GM19043 (cell line): Measurements from ENCODE around the gene FOXP4.

Source experiments
- ATAC-seq: cut with Tn5 transposase; IDR thresholded peaks from one replicate; pipeline ENCODE4 v1.9.1; 2021; ENCODE audit warnings: low read depth; ENCODE audit not compliant: unreplicated experiment

FOXP4 gene

DNA sequence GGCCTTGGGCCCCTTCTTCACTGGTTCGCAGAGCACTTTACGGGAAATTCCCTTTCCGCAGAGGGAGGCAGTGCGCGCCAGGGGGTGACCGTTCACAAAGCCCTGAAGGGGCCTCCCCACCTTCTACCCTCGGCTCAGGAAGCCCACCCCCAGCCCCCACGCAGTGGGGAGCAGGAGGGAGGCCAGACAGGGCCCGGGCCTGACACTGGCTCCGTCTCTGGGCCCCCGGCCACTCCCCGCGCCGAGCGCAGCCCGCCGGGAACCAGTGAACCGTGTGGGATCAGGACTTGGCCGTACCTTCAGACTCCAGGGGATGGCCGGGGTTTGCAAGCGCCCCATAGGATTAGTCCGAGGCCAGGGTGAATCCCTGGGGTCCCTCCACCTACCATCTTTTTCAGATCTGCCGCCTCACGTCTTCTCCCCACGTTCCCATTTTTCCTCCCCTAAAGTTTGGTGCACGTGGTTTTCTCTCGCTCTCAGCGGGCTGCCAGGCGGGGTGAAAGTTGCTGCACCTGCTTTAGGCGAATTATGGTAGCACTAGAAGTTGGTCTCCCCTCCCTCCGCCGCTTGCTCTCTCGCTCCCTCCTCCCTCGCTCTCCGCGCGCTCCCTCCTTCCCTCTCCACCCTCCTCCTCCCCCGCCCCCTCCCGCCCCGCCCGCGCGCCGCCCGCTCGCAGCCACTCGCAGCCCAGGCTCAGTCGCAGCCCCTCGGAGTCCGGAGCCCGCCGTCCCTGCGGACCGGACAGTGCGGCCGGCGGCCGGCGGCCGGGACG, at the start of gene FOXP4:
Gene FOXP4 (plus strand): TSS at position 679 of the 772 bp plus-strand sequence. CDS start 19,380 bp downstream, outside the sequence.
- peak; percentile 70 for ATAC-seq

- no peak for ATAC-seq
Measured at GRCh38 chr6:41497573-41497972, 48.6 kb upstream of the FOXP4 start.

GRCh38 chr6:41497994-41498393, 48.2 kb upstream of the FOXP4 start:
- no peak for ATAC-seq

DNA sequence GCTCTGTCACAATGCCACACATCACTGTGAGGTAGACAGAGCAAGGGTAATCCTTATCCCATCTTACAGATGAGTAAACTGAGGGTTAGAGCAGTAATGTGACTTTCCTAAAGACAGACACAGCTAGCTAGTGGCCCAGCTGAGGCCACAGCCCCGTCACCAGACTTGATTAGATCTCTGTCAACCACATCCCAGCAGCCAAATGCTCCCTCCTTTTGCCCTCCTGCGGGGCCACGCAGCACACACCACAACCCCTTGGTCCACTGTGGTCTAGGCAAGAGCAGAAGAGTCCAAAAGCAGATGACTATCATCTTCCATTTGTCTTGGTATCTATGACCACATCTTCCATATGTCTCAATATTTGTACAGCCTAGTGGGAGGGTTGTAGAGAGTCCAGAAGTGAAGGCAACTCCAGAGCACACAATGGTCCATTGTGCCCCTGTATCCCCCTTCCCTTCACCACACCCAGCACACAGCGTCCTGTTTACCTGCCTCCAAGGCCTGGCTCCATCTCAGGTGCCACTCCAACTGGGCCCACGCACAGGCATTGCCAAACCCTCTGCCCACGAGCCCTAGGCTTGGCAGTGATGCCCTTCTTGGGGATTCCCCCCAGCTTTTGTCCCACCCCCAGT, 47.1 kb upstream of the FOXP4 start:
- no peak for ATAC-seq

DNA sequence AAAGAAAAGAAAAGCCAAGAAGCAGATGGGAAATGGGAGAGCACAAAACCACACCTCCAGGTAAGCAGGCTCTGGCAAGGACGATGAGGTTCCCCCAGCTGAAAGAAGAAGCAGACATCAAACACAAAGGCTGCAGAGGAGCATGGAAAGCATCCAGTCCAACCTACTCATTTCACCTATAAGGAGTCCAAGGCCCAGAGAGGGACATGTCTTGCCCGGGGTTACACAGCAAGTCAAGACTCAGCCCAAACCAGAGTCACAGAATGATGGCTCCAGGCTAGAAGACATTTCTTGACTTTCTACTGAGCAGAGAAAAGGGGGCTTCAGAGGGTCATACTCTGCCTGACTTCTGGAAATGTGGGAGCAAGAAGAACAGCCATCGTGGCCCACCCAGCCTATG, 45.6 kb upstream of the FOXP4 start:
- no peak for ATAC-seq

- ATAC-seq = no peak
Measured at GRCh38 chr6:41502566-41502916, 43.6 kb upstream of the FOXP4 start.

GRCh38 chr6:41502917-41503671, 43.1 kb upstream of the FOXP4 start:
- no peak for ATAC-seq

DNA sequence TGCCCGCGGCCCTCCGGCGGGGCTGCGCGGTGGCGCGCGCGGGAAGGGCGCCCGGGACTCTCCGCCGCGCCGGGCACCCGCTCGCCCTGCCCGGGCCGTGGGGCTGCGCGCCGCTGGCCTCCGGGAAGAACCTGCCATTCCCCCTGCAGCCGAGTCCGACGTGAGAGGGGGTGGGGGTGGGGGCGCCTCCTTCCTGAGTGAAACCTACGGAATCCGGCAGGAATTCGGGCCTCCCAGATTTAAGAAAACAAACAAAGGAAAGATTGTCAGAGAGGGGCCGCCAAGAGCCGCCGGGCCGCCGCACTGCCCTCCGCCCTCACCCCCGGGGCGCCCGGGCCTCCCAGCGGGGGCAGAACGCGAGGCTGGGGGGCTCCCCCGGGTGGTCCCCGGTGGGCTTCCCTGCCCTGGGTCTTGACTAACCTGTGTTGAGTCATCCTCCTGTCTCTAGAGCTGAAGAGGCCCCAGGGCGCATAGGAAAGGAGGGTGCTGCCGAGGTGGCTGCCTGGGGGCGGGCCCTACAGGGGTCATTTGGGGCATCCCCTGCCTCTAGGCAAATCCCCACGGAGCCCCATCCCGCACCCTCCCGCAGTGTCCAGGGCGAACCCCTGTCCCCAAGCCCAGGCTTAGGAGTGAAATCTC, 42.2 kb upstream of the FOXP4 start:
- no peak for ATAC-seq

DNA sequence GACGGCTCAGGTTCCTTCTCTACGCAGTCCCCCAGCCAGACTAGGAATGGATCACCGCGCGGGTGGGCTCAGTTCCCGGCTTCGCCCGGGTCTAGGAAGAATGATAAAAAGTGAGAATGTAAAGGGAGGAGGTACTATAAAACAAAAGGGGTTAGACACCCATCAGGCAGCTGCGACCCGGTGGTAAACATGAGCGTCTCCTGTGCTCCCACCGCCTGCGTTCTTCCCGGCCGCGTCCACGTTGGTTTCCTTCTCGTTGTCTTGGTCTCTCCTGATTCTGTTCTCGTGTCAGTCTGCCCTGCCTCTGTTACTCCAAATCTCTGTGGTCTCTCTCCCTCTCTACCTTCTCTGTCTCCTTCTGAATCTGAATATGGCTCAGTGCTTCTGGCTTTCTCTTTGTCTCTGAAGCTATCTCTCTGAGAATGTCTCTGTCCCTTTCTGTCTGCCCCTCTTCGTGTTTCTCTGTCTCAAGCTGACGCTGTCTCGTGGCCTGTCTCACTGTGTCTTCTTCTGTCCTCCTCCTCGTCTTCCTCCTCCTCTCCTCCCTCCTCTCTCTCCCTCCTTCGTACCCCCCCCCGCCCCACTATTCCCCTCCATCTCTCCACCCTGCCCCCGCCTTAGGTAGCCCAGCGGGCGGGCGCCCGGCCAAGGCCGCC, 41.6 kb upstream of the FOXP4 start:
- no peak for ATAC-seq

DNA sequence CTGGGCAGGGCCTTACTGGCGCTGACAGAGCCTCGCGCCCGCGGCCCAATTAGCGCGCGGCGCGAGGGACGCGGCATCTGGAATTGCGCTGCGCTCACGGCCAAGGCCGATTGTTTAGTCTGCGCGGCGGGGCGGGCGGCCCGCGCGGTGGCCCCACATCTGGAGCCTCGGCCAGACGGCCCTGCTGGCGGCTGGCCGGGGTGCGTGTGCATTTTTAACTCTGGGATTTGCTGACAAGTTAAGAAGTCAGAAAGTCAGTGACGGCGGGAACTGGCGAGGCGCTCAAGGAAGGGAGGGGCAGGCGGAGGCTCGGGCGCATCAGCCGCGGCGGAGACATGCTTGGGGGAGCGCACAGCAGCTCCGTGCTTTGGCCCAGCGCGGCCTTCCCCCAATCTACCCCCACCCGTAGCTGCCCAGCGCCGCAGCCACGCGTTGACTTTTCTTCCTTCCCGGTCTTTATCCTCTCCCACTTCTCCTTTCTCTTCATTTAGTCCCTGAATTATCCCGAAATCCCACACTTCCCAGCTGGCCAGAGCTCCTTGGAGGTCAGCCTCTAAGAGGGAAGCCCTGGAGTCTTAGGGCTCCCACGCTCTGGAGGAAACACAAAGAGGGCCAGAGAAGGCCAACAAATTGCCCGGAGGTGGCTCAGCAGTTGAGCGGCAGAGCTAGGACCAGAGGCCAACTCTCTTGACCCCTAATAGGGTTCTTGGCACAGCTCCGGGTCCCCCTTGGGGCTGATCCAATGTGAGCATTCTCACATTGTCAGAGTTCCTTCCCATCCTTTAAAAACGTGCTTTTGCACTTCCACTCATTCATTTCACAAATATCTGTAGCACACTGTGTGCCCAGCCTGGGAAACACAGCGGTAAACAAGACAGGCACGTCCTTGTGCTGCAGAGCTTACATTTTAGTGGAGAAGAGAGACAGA, 40.8 kb upstream of the FOXP4 start:
- ATAC-seq = peak; percentile 81

DNA sequence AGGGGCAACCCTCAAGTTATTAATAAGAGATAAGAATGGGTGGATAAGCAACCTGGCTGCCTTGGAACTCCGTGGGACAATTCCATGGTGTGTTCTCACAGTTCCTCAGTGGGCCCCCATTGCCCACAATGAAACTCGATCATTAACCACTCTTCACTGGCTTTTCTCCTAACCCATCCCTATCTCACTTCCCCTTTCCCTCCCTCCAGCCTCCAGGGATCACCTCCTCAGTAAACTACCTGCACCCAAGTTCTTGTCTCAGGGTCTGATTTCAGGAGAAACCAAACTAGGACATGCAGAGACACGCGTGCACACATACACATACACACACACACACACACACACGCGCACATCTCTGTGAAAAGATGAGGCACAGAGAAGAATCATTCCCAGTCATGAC, 37.7 kb upstream of the FOXP4 start:
- ATAC-seq = no peak

GRCh38 chr6:41509580-41509979, 36.6 kb upstream of the FOXP4 start:
- ATAC-seq = no peak

GRCh38 chr6:41511443-41512060, 34.6 kb upstream of the FOXP4 start:
- ATAC-seq = no peak

GRCh38 chr6:41512146-41512701, 34.0 kb upstream of the FOXP4 start:
- ATAC-seq = no peak

DNA sequence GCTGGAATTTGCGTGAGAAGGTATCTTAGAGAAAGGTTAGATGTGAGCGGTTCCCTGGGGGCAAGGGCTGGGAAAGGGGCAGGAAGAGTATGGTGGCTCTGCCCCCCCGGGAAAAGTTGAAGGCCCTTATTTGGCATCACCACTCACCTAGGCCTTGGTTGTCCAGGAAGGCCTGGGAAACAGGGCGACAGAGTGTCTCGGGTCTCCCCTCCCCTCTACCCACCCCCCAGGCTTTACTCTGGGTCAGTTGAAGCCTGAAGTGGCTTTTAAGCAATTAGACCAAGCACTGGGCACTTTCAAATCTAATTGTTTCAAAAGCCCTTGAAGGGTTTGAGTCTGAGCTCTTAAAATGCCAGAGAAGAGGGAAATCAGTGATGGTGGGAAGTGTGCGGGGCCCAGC, 30.2 kb upstream of the FOXP4 start:
- no peak for ATAC-seq

DNA sequence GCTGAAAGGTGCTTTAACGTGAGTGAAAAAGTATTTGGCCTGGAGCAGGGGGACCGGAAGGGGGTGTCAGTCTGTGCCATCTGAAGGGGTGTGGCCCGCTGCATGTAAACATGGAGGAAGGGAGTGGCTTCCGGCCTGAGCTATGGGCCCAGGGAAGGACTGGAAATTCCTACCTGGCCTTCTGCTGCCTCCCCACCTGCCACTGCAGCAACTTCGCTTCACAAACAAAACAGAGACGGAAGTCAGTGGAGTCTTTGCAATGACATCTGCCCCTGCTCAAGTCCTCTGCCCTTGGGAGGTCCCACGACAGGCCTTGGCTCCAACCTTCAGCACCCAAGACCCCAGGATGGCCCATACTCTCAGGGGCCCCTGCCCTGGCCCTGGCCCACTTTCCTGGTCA, 28.1 kb upstream of the FOXP4 start:
- no peak for ATAC-seq

GRCh38 chr6:41519305-41519744, 26.9 kb upstream of the FOXP4 start:
- ATAC-seq = no peak

DNA sequence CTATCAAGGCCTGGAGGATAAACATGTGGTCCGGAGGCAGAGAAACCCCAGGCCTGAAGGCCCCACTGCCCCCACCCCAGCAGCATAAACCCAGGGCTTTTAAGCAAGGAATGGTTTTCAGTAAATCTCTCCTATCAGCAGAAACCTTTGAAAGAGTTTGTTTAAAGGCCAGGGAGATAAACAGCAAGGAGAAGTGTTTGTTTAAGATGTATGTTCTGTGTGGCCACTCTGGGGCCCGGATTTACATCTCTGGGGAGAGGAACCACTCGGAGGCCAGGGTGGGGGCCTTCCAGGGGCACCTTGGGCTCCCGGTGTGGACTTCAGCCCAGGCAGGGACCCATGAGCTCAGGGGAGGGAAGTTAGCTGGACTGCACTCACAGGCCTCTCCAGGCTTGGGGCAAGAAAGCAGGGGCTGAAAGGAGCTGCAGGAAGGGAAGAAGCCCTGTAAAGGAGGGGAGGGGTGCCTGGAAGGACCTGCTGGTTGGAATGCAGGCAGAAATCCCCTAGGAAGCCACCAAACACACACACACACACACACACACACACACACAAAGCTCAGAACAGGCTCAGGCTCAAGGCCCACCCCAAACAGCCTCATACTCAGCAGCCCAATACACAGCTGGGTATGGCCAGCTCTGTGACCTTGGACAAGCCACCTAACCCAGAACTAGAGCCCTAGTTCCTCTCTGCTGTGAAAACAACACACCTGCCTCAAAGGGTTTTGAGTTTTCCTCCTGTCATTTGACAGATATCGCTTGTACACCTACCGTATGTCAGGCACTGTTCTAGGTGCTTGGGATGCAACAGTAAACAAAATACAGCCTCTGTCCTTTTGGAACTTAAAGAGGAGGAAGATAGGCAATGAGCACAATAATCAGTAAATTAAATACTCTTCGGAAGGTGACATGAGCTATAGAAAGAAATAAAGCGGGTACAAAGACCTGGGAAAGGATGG, 26.2 kb upstream of the FOXP4 start:
- ATAC-seq = no peak
